ENCODE measurements around the gene C10orf143. TPM values are rescaled to one million over a fixed set of nuclear protein-coding genes. Genes with fewer than 3 reads are reported as not detected.
A peak's percentile ranks its signal among the peaks of the same experiment; 100 is the strongest.

Gene C10orf143
- total RNA-seq: 1 to 10 TPM in 6 of 8 experiments, under 1 TPM in 2; 0.81 to 4.4 (median 2.2) TPM

DNA sequence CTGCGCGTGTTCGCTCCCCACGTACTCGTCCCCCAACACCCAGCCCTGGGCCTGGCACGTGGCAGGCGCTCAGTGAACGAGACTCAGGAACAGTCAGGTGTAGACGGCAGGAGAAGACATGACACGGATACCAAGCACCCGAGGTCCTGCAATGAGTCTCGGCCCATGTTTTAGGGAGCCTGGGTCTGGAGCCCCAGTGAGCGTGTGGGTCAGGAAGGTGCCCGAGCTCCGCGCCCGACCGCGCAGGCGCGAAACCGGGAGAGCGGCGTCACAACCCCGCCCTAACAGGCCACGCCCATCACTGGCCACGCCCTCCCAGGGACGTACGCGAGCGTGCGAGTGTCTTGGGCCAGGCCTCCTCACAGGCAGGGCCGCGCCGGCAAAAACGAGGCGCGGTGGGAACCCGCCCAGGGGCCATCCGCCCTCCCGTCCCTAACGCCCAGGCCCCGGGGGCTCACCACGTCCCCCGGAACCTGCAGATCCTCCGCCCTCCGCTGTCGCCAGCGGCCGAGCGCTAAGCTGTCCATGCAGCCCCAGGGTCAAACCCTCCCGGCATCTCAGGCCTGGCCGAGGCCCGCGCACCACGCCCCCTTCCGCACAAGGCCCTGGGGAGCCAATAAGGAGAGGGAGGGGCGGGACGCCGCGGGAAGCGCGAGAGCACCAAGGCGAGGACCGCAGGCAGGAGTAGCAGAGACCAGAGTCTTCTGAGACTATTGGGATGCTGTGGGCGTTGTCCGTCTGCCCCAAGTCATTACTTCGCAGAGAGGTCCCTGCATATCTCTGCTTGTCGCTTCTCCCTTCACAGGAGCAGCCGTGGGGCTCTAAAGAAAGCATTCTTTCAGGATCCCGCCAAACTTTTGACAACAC, at the start of gene C10orf143:
Gene C10orf143 (minus strand): TSS at position 585 of the 867 bp plus-strand sequence. CDS start 58 bp downstream, at position 527.
- H3K27ac ChIP-seq: peak within 1 kb of the TSS; percentile 97 to 98
- in situ Hi-C loops (cut with MboI; ENCODE audit: low pct_unique_long_range_greater_than_20kb in 2 of 9, low sequenced_read_pairs in 9 of 9, unreplicated experiment in 9 of 9): no loop called here
- WGBS, 10 experiments: 0 to 9% (median 0%) methylated on average over 1 to 8 of the region's 71 CpGs; no CpG with 5 or more reads in 5 of the 10 experiments
- peak within 1 kb of the TSS; percentile 63 to 85 (median 74) for H3K4me3 ChIP-seq
- peak; percentile 77 to 89 (median 86) for ATAC-seq (replicated peaks in 6 of 8)
- H3K4me1 ChIP-seq (replicated peaks in 1 of 2): peaks cover 4 to 6% of the 10 kb centered on the region in 2 donors

DNA sequence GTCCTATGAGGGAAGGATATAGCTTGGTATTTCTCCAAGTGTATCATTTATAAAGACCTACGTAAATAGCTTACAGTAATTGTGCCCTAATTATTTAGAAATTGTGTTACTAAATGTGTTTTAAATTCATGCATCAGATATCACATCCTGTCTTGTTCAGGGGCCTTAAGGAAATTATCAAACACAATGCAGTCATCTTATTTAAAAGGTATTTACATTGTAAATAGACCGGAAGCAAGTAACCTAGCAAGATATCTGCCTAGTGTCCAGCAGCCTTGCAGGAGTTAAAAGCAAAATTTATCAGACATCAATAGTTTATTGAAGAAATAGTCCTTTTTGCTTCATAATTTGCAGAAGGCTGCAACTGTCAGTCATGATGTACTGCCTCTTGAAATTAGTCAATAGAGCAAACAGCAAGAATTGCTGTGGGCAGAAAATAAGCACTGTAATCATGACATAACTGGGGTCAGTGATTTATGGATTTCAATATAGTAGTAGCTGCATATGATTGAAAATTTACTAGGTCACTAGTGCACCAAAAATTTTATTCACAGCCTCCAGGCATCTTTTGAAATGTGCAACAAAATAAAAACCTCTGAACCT, 48.7 kb upstream of the C10orf143 start:
- Histone ChIP-seq H3K27ac (no peak overlapping the region), H3K4me1 (replicated peaks in 1 of 2) (peaks cover 0 to 10% of the 10 kb centered on the region in 2 donors), H3K4me3 (no peak overlapping the region)
- peak in 3 of 8 experiments; percentile 46 to 58 (median 56) for ATAC-seq (replicated peaks in 6 of 8)
- WGBS, 10 experiments: 8 to 100% (median 81%) methylated on average over 1 to 2 of the region's 2 CpGs
- in situ Hi-C loops (cut with MboI; ENCODE audit: low pct_unique_long_range_greater_than_20kb in 2 of 9, low sequenced_read_pairs in 9 of 9, unreplicated experiment in 9 of 9): no loop called here

GRCh38 chr10:130146042-130146441, 35.4 kb upstream of the C10orf143 start:
- in situ Hi-C loops (cut with MboI; ENCODE audit: low pct_unique_long_range_greater_than_20kb in 2 of 9, low sequenced_read_pairs in 9 of 9, unreplicated experiment in 9 of 9): no loop called here
- Histone ChIP-seq H3K27ac (no peak overlapping the region), H3K4me1 (replicated peaks in 1 of 2) (peaks cover 4 to 7% of the 10 kb centered on the region in 2 donors), H3K4me3 (no peak overlapping the region)
- 30 to 100% (median 90%) methylated on average over 1 to 4 of the region's 4 CpGs; no CpG with 5 or more reads in 1 of the 10 experiments for WGBS, 10 experiments
- ATAC-seq (replicated peaks in 6 of 8): no peak

DNA sequence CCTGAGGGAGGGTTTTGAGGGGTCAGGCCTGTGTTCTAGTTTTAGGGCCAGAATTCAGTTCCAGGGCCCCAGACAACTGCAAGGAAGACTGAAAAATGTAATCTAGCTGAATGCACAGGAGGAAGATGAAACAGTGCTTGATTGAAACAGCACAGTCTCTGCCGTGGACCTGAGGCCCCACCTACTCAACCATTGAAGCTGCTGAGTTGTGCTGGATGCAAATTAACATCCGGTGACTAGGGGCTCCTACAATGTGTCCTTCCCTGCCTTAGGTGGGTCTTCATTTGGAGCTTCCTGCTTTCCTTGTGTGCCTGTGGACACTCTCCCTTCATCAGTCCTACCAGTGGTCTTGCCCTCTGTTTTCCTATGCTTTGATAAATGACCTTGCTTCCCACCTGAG, 31.2 kb upstream of the C10orf143 start:
- ATAC-seq (replicated peaks in 6 of 8): peak in 4 of 8 experiments; percentile 10 to 40 (median 38)
- 0 to 57% (median 40%) methylated on average over 1 to 2 of the region's 2 CpGs; no CpG with 5 or more reads in 2 of the 10 experiments for WGBS, 10 experiments
- no peak overlapping the region for H3K4me3 ChIP-seq
- no peak overlapping the region for H3K27ac ChIP-seq
- in situ Hi-C loops (cut with MboI; ENCODE audit: low pct_unique_long_range_greater_than_20kb in 2 of 9, low sequenced_read_pairs in 9 of 9, unreplicated experiment in 9 of 9): no loop called here
- peaks cover 15 to 20% of the 10 kb centered on the region in 2 donors for H3K4me1 ChIP-seq (replicated peaks in 1 of 2)

DNA sequence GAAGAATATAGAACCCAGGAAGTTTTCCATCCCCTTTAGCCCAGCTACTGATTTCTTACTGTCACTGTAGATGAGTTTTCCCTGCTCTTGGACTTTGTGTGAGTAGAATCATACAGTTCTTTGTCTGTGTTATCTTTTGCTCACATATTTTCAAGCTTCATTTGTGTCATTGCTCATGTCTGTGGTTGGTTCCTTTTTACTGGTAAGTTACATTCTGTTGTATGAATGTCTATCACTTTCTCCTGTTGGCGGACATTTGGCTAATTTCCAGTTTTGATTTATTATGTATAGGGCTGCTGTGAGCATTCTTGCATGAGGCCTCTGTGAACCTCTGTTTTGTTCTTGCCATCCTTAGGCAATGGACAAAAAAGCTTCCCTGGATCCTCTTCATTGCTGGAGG, 30.8 kb upstream of the C10orf143 start:
- in situ Hi-C loops (cut with MboI; ENCODE audit: low pct_unique_long_range_greater_than_20kb in 2 of 9, low sequenced_read_pairs in 9 of 9, unreplicated experiment in 9 of 9): no loop called here
- H3K4me1 ChIP-seq (replicated peaks in 1 of 2): peaks cover 15 to 20% of the 10 kb centered on the region in 2 donors
- no peak overlapping the region for H3K4me3 ChIP-seq
- H3K27ac ChIP-seq: no peak overlapping the region
- WGBS, 10 experiments: 14 to 100% (median 85%) methylated on average over 1 of the region's 1 CpG; no CpG with 5 or more reads in 2 of the 10 experiments
- ATAC-seq (replicated peaks in 6 of 8): peak in 1 of 8 experiments; percentile 2

DNA sequence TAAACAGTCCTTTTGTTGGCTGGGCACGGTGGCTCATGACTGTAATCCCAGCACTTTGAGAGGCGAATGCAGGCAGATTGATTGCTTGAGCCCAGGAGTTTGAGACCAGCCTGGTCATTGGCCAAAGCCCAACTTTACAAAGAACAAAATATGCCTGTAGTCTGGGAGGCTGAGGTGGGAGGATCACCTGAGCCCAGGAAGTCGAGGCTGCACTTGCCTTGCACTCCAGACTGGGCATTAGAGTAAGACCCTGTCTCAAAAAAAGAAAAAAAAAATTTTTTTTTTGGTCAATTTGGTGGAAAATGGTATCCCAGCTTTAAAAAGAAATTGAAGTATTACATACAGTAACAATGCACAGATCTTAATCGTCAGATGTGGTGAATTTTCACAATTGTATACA, 30.4 kb upstream of the C10orf143 start:
- peaks cover 15 to 20% of the 10 kb centered on the region in 2 donors for H3K4me1 ChIP-seq (replicated peaks in 1 of 2)
- no peak for ATAC-seq (replicated peaks in 6 of 8)
- WGBS, 10 experiments: 20 to 96% (median 84%) methylated on average over 1 to 4 of the region's 4 CpGs; no CpG with 5 or more reads in 1 of the 10 experiments
- no peak overlapping the region for H3K27ac ChIP-seq
- in situ Hi-C loops (cut with MboI; ENCODE audit: low pct_unique_long_range_greater_than_20kb in 2 of 9, low sequenced_read_pairs in 9 of 9, unreplicated experiment in 9 of 9): no loop called here
- no peak overlapping the region for H3K4me3 ChIP-seq

DNA sequence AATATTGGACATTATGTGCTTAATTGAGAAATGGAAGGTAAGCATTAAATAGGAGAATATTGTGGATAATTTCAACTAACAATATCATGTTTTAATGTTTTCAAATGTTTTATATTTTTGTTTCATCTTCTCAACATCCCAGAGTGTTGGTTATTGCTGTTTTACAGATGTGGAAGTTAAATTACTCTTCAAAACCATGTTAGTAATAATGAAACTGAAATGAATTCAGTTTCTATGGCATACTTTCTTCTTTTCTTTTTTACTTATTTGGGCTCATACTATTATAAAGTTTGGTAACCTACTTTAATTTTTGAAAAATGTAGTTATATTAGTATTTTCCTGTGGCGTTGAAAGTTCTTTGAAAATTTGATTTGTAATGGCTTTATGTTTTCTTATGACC, 29.8 kb upstream of the C10orf143 start:
- Histone ChIP-seq H3K4me1 (replicated peaks in 1 of 2) (peaks cover 19 to 20% of the 10 kb centered on the region in 2 donors), H3K4me3 (no peak overlapping the region), H3K27ac (no peak overlapping the region)
- no peak for ATAC-seq (replicated peaks in 6 of 8)
- WGBS, 10 experiments: 86 to 100% (median 100%) methylated on average over 1 of the region's 1 CpG
- in situ Hi-C loops (cut with MboI; ENCODE audit: low pct_unique_long_range_greater_than_20kb in 2 of 9, low sequenced_read_pairs in 9 of 9, unreplicated experiment in 9 of 9): no loop called here

- H3K4me3 ChIP-seq: peak overlapping the region in 2 of 5 donors; percentile 79 to 98
- H3K4me1 ChIP-seq (replicated peaks in 1 of 2): peaks cover 19 to 20% of the 10 kb centered on the region in 2 donors
- in situ Hi-C loops (cut with MboI; ENCODE audit: low pct_unique_long_range_greater_than_20kb in 2 of 9, low sequenced_read_pairs in 9 of 9, unreplicated experiment in 9 of 9): no loop called here
- WGBS, 10 experiments: 8 to 100% (median 71%) methylated on average over 1 to 3 of the region's 3 CpGs; no CpG with 5 or more reads in 1 of the 10 experiments
- ATAC-seq (replicated peaks in 6 of 8): peak in 7 of 8 experiments; percentile 8 to 51 (median 39)
- H3K27ac ChIP-seq: no peak overlapping the region
These were observed 27.8 kb upstream of the C10orf143 start for GRCh38 chr10:130138479-130138866.

- peak overlapping the region in 1 of 2 donors; percentile 43 for H3K27ac ChIP-seq
- H3K4me3 ChIP-seq: peak overlapping the region; percentile 71 to 98 (median 86)
- peaks cover 19 to 20% of the 10 kb centered on the region in 2 donors for H3K4me1 ChIP-seq (replicated peaks in 1 of 2)
- 79 to 90% (median 86%) methylated on average over 3 to 15 of the region's 28 CpGs; no CpG with 5 or more reads in 2 of the 10 experiments for WGBS, 10 experiments
- in situ Hi-C loops (cut with MboI; ENCODE audit: low pct_unique_long_range_greater_than_20kb in 2 of 9, low sequenced_read_pairs in 9 of 9, unreplicated experiment in 9 of 9): no loop called here
- ATAC-seq (replicated peaks in 6 of 8): no peak
These were observed 27.2 kb upstream of the C10orf143 start for GRCh38 chr10:130137659-130138478.

- in situ Hi-C loops (cut with MboI; ENCODE audit: low pct_unique_long_range_greater_than_20kb in 2 of 9, low sequenced_read_pairs in 9 of 9, unreplicated experiment in 9 of 9): no loop called here
- Histone ChIP-seq H3K4me1 (replicated peaks in 1 of 2) (peaks cover 19 to 20% of the 10 kb centered on the region in 2 donors), H3K27ac (peak overlapping the region; percentile 53 to 79), H3K4me3 (peak overlapping the region; percentile 71 to 98 (median 86))
- peak in 5 of 8 experiments; percentile 8 to 33 (median 12) for ATAC-seq (replicated peaks in 6 of 8)
- whole genome bisulfite sequencing, 10 experiments: 0 to 40% (median 0%) methylated on average over 1 to 10 of the region's 10 CpGs; no CpG with 5 or more reads in 4 of the 10 experiments
These were observed 26.4 kb upstream of the C10orf143 start for GRCh38 chr10:130137090-130137448.

DNA sequence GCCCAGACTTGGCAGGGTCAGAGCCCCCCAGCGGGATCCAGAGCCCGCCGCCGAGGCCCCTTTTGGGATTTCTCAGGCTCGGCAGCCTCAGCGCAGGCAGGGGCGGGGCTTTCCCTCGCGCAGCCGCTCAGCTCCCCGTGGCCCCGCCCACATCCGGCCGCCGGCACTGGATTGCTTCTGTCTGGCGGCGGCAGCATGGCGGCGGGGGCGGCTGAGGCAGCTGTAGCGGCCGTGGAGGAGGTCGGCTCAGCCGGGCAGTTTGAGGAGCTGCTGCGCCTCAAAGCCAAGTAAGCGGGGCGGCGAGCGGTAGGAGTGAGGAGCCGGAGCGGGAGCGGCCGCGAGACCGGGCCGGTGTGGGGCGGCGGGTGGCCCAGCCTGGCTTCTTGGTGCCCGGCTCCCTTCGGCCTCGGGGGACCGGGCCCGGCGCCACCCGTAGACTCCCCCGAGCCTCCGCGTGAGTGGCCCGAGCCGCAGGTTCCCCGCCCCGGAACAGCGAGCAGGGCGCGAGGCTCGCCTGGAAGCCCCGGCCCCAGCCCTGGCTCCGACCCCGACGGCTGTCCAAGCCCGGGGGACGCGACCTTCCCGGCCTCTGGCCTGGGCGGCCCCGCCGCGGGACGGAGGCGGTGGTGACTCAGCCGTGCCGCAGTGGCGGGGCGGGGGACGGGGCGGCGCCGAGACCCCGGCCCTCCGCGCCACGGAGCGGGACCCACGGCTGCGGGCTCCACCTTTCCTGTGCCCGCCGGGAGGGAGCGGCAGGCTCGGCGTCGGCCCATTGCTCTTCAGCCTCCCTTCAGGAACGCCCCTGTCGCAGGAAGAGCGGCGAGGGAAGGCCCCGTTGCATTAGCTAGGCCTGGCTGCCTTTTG, 25.8 kb upstream of the C10orf143 start, which contains the start of gene GLRX3:
Gene GLRX3 (plus strand): TSS at position 166 of the 864 bp plus-strand sequence. CDS start 30 bp downstream, at position 196.
- in situ Hi-C loops (cut with MboI; ENCODE audit: low pct_unique_long_range_greater_than_20kb in 2 of 9, low sequenced_read_pairs in 9 of 9, unreplicated experiment in 9 of 9): no loop called here
- Histone ChIP-seq H3K27ac (peak within 1 kb of the TSS; percentile 53 to 79), H3K4me1 (replicated peaks in 1 of 2) (peaks cover 15 to 17% of the 10 kb centered on the region in 2 donors), H3K4me3 (peak within 1 kb of the TSS; percentile 71 to 98 (median 86))
- peak; percentile 75 to 90 (median 86) for ATAC-seq (replicated peaks in 6 of 8)
- WGBS, 10 experiments: 0 to 3% (median 0%) methylated on average over 1 to 6 of the region's 96 CpGs; no CpG with 5 or more reads in 5 of the 10 experiments

Data from motor neuron (in vitro differentiated cells).